NCI-H1105 (cell line): ENCODE results near the gene BMPR2.
"Not testable (repeated sequence)": the region's sequence is repeated elsewhere in the genome, so short reads cannot be mapped to it uniquely, and the experiment has no call there.

Experiments used
- DNase-seq: peaks from one replicate; lab custom pipeline; 2025; lab: John Stamatoyannopoulos, UW

BMPR2 gene

DNA sequence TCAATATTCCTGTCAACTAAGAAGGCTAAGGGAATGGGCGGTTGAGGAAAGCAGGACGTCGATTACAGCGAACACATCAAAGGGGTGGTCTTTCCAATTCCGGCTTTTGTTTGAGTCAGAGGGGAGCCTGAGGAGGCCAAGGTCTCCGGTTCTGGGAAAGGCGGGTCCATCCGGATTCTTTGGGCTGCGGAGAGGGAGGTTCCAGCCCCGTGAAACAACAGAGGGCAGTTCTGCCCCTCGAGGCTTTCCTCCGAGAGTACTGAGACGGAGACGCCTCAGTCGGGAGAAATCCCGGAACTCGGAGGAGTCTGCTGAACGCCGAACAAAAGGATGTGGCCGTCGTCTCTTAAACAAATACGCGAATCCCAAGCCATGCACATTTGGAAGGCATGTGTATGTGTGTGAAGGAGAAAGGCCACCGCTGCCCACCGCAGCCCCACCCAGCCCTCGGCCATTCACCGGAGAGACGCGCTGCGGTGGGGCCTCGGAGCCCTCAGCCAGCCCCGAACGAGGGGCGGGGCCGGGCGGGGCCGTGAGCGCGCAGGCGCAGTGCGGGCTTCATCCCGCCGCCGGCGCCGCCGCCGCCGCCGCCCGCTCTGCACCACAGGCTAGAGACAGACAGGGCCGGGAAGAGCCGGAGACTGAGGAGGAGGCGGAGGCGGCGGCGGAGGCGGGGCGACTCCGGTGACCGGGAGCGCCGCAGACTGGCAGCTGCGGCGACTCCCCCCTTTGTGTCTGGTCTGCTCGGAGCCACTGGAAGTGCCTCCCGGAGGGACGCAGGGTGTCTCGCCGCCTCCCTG, at the start of gene BMPR2:
Gene BMPR2 (plus strand): TSS at position 719 of the 800 bp plus-strand sequence. CDS start 1,148 bp downstream, outside the sequence.
- DNase-seq = peak; percentile 82

- no peak for DNase-seq
These were observed 48.3 kb upstream of the BMPR2 start for GRCh38 chr2:202327858-202328257.

DNA sequence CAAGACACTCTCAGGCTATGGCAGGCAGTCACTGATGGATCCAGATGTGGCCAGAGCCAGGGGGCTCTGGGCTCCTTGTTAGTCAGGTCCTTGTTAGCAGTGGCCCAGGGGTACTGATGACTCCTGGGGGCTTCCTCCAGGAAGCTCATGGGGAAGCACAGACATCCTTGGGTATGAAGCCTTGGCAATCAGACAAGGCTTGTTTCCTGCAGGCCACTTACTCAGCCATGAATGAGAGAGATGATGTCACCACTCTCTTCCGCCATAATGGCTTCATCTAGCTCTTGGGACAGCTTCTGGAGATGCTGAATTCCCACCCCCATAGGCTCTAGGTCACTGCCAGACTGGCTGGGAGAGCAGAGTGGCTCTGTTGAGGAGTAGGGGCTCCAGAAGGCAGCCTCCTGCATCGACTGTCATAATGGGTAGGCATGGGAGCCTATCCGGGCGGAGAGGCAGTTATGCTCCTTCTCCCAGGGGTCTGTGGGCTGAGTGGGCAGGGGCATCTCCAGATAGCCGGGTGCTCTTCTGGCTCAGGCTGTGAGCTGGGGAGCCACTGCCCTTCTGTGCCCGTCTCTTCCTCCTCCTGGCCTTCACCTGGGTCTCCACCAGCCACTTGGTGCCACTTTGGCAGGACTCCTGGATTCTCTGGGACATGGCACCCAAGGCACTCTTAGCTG, 40.2 kb upstream of the BMPR2 start:
- DNase-seq = no peak

DNA sequence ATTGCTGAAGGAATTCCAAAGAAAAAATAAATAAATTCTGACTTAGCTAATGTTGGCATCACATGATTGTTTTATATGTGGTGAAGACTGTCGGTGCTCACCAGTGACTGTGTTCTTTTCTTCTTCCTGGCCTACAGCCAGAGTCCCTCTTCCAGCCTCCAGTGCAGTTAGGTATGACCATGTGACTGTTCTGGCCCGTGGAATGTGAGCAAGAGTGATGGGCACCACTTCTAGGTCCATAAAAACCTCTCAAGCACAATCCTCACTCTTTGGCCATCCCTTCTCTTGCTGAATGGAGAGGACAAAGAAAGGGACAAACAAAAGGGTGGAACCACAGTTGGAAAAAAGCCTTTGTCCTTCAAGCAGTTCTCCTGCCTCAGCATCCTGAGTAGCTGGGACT, 39.0 kb upstream of the BMPR2 start:
- no peak for DNase-seq

GRCh38 chr2:202337706-202338346, 38.3 kb upstream of the BMPR2 start:
- DNase-seq = no peak

DNA sequence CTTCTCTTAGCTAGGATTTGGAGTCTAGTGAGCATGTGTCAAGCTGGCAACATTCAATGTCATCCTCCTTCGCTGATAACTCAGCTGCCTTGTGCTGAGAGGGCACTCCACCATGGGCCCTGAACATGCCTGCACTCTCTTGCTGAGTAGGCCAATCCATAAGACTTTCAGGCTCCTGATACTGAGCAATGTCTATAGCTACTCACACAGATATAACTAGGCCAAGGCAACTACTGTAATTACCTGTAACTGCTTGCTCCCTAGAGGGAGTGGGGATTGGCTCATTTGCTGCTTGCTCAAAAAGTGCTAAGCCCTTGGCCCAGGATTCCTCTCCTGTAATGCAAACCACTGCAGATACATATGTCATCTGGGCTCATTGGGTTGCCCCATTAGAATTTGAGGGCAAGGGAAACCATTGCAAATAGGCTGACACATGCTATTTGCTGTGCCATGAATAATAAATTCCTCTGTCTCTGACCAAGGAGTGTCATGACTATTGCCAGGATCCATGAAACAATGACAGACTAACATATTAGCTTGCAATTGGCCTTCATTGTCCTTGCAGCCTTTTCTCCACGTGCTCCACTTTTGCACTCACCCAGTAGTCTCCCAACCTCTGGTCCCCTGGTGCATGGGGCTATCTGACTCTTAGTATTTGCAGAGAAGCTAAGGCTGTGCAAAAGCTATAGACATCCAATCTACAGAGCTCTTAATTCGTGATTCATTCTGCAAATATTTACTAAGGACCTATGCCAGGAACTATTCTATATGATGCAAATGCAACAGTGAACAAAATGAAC, 36.9 kb upstream of the BMPR2 start:
- no peak for DNase-seq

GRCh38 chr2:202344178-202344577, 31.9 kb upstream of the BMPR2 start:
- DNase-seq = no peak

DNA sequence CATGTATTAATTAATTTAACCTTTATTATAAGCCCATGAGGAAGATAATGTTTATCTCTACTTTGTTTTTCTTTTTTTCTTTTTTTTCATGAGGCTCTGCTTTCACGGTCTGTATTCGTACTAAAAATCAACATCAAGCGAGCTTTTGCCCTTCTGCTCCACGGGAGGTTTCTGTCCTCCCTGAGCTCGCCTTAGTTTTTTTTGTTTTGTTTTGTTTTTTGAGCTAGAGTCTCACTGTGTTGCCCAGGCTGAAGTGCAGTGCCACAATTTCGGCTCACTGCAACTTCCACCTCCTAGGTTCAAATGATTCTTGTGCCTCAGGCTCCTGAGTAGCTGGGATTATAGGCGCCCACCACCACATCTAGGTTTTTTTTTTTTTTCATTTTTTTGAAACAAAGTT, 29.9 kb upstream of the BMPR2 start:
- DNase-seq = no peak

DNA sequence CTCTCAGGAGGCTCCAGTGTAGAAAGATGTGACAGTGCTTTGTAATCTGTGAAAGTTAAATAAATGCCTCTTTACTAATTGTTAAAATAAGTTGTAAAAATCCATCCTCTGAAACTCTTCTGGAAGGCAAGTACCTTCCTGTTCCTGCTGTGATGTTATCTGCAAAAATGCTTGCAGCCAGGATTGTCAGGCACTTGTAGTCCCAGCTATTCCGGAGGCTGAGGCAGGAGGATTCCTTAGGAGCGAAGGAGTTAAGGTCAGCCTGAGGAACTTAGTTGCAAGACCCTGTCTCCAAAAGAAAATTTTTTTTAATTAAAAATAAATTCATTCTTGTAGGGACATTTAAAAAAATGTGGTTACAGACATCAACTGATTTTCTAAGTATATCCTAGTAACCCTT, 22.7 kb upstream of the BMPR2 start:
- DNase-seq = no peak

GRCh38 chr2:202355993-202356505, 20.1 kb upstream of the BMPR2 start:
- no peak for DNase-seq

GRCh38 chr2:202358924-202359323, 17.2 kb upstream of the BMPR2 start:
- not testable (repeated sequence) for DNase-seq

DNA sequence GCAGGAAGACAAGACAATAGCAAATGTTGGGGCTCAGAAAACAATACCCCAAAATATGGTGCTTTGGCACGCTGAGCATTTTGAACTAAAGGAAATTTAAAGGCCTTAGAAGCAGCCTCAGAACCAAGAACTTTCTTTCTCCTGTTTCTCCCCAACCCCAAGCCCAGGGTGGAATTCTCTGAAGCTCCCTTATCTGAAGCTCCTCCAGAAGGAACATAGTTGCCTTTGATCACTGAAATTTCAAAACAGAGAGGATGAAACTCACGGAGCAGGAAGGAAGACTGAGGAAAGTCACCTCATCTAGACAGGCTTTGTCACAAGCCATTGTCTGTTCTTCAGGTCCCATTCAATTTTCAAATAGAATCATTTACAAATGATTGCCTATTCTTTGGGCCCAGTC, 15.5 kb upstream of the BMPR2 start:
- DNase-seq = no peak

- DNase-seq = no peak
These were observed 15.0 kb upstream of the BMPR2 start for GRCh38 chr2:202361108-202361507.

DNA sequence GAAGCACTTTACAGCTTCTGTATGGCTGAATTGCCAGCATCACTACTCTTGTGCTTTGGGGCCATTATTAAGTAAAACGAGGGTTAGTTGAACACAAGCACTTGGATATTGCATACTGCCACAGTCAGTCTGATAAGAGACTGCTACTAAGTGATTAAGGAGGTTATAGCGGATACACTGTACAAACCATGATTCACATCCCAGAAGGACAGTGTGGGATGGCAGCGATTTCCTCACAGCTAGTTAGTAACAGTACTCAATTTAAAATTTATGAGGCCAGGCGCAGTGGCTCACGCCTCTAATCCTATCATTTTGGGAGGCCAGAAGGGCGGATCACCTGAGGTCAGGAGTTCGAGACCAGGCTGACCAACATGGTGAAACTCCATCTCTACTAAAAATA, 2.6 kb upstream of the BMPR2 start:
- no peak for DNase-seq

DNA sequence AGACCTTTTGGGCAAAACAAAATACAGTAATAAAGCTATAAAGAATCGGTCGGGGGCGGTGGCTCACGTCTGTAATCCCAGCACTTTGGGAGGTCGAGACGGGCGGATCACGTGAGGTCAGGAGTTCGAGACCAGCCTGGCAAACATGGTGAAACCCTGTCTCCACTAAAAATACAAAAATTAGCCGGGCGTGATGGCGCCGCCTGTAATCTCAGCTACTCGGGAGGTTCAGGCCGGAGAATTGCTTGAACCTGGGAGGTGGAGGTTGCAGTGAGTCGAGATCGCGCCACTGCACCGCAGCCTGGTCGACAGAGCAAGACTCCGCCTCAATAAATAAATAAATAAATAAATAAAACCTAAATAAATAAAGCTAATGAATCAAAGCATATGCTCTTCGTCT, 1.7 kb upstream of the BMPR2 start:
- DNase-seq = not testable (repeated sequence)

- peak; percentile 33 for DNase-seq
These were observed 1.0 kb upstream of the BMPR2 start for GRCh38 chr2:202375033-202375608.

DNA sequence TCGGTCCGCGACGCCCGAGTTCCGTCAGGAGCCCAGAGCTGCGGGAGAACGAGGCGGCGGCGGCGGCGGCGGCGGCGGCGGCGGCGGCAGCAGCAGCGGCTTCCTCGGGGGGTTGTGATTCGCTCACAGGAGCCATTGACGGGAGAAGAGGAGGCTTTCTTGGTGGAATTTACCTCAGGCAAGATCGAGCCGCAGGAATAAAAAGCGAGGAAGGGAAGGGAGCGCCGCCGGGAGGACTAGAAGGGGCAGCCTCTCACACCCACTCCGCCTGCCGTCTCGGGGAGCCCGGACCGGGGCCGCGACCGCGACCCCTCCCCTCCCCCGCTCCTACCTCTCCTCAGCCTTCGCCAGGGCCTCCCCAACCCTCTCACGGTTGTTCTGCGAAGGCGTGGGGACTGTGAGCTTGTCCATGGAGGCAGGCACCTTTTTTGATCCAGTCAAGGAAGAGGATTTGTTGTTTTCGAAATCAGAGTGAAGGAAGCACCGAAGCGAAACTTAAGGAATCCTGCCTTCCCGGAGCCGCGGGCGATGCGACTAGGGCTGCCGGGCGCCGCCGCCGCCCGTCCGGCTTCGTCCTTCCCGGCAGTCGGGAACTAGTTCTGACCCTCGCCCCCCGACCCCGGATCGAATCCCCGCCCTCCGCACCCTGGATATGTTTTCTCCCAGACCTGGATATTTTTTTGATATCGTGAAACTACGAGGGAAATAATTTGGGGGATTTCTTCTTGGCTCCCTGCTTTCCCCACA, 506 bp downstream of the BMPR2 start:
- no peak for DNase-seq

- no peak for DNase-seq
These were observed 1.2 kb downstream of the BMPR2 start for GRCh38 chr2:202377207-202377761.

- DNase-seq = no peak
These were observed 1.9 kb downstream of the BMPR2 start for GRCh38 chr2:202378001-202378400.

GRCh38 chr2:202378662-202379358, 2.7 kb downstream of the BMPR2 start:
- DNase-seq = no peak
